ENCODE measurements around the gene FAIM2.

GRCh38 chr12:49863946-49864797 lies 39.5 kb downstream of the FAIM2 start:
- TF ChIP-seq SUZ12 (IDR thresholded peaks at IDR 0.05) (no peak), HDGF (IDR thresholded peaks at IDR 0.05; ENCODE audit: borderline replicate concordance) (no peak), FOXA1 (IDR thresholded peaks at IDR 0.05) (no peak), TARDBP (IDR thresholded peaks at IDR 0.05) (no peak), BHLHE40 (IDR thresholded peaks at IDR 0.05; ENCODE audit: borderline replicate concordance) (no peak), FOXM1 (IDR thresholded peaks at IDR 0.05; ENCODE audit: borderline replicate concordance) (no peak), ARNT (IDR thresholded peaks at IDR 0.05) (no peak), PKNOX1 (IDR thresholded peaks at IDR 0.05) (no peak), CTBP1 (IDR thresholded peaks at IDR 0.05; ENCODE audit: borderline replicate concordance) (no peak)

Data from HEK293T (cell line).